Thoracic aorta (tissue), 2 donors: ENCODE results near the gene BPI. TPM values are rescaled to one million over a fixed set of nuclear protein-coding genes. Genes with fewer than 3 reads are reported as not detected.

Source experiments
- ATAC-seq: fragments of 150-250 bp; one replicate; pipeline ENCODE4 v1.8.0; 2017; ENCODE audit warnings: low read depth; ENCODE audit not compliant: insufficient number of reproducible peaks, low FRiP score
- DNase-seq: peaks from one replicate; pipeline ENCODE4 v3.0.0-alpha.2; 2020; ENCODE audit warnings: low spot score
- H3K27ac ChIP-seq, 2 donors: fragments of 200-600 bp; sonication (generic); 1 replicate in 1 of 2; 2 replicates in 1 of 2; pipeline ENCODE4 v1.5.1; 2016; ENCODE audit warnings: mild to moderate bottlenecking in 2 of 2, moderate library complexity in 2 of 2
- H3K27me3 ChIP-seq: fragments of 200-600 bp; sonication (generic); replicated peaks from 2 replicates; pipeline ENCODE4 v1.6.0; 2016; ENCODE audit warnings: mild to moderate bottlenecking; ENCODE audit not compliant: insufficient read depth
- H3K36me3 ChIP-seq: fragments of 200-600 bp; sonication (generic); one replicate; pipeline ENCODE4 v1.5.1; 2016
- H3K4me1 ChIP-seq, 2 donors: fragments of 200-600 bp; sonication (generic); 1 replicate in 1 of 2; 2 replicates in 1 of 2; pipeline versions ENCODE4 v1.5.1 to v1.6.0; 2016; ENCODE audit warnings: low read depth in 2 of 2, mild to moderate bottlenecking in 1 of 2; ENCODE audit not compliant: control insufficient read depth in 1 of 2
- H3K4me3 ChIP-seq: fragments of 200-600 bp; sonication (generic); 2 replicates; pipeline ENCODE4 v1.5.1; 2016; ENCODE audit warnings: mild to moderate bottlenecking
- H3K9me3 ChIP-seq: fragments of 200-600 bp; sonication (generic); 2 replicates; pipeline ENCODE4 v1.5.1; 2016
- CTCF ChIP-seq: fragments of 200-600 bp; sonication (generic); IDR thresholded peaks from one replicate; pipeline ENCODE4 v1.5.1; 2019; ENCODE audit warnings: antibody characterized with exemption
- total RNA-seq, 2 donors: library from RNA; depleted of rRNA; stranded (reverse); fragments of >200 nt; gene quantifications; one replicate each; pipeline versions ENCODE4 v1.1.0 to v1.2.3, GENCODE V29; 2016

Gene BPI
- total RNA-seq, 2 donors from 2014 or later = 0.35 to 4.1 TPM

GRCh38 chr20:38293491-38294065 lies 10.4 kb upstream of the BPI start:
- ATAC-seq = no peak
- no peak overlapping the region for H3K4me3 ChIP-seq

GRCh38 chr20:38294076-38294591 lies 9.8 kb upstream of the BPI start:
- no peak for TF ChIP-seq CTCF
- H3K9me3 ChIP-seq = no peaks in the 10 kb centered on the region
- H3K27ac ChIP-seq = no peak overlapping the region
- H3K27me3 ChIP-seq = no peaks in the 10 kb centered on the region
- ATAC-seq = no peak
- no peaks in the 10 kb centered on the region for H3K36me3 ChIP-seq
- H3K4me3 ChIP-seq = no peak overlapping the region
- H3K4me1 ChIP-seq = peaks cover 7 to 20% of the 10 kb centered on the region in 2 donors
- no peak for DNase-seq

More at GRCh38 chr20:38293491-38294065, 10.4 kb upstream of the BPI start:
- Histone ChIP-seq H3K27ac (no peak overlapping the region), H3K36me3 (no peaks in the 10 kb centered on the region), H3K27me3 (no peaks in the 10 kb centered on the region), H3K9me3 (no peaks in the 10 kb centered on the region), H3K4me1 (peaks cover 3 to 14% of the 10 kb centered on the region in 2 donors)
- no peak for DNase-seq
- TF ChIP-seq CTCF = no peak

GRCh38 chr20:38295811-38296210 lies 8.1 kb upstream of the BPI start:
- Histone ChIP-seq H3K27ac (no peak overlapping the region), H3K9me3 (no peaks in the 10 kb centered on the region), H3K4me3 (no peak overlapping the region), H3K36me3 (no peaks in the 10 kb centered on the region), H3K4me1 (peaks cover 12 to 26% of the 10 kb centered on the region in 2 donors), H3K27me3 (no peaks in the 10 kb centered on the region)
- no peak for ATAC-seq
- TF ChIP-seq CTCF = no peak
- DNase-seq = no peak

GRCh38 chr20:38296433-38296832 lies 7.5 kb upstream of the BPI start:
- no peak overlapping the region for H3K4me3 ChIP-seq
- DNase-seq (no peak), ATAC-seq (no peak)
- no peaks in the 10 kb centered on the region for H3K9me3 ChIP-seq
- no peaks in the 10 kb centered on the region for H3K27me3 ChIP-seq
- peaks cover 12 to 19% of the 10 kb centered on the region in 2 donors for H3K4me1 ChIP-seq
- no peak overlapping the region for H3K27ac ChIP-seq
- no peak for TF ChIP-seq CTCF
- H3K36me3 ChIP-seq = no peaks in the 10 kb centered on the region

GRCh38 chr20:38297916-38298674 lies 5.9 kb upstream of the BPI start:
- H3K36me3 ChIP-seq = no peaks in the 10 kb centered on the region
- TF ChIP-seq CTCF = no peak
- H3K27ac ChIP-seq = peak overlapping the region; percentile 81 to 91
- peaks cover 12 to 17% of the 10 kb centered on the region in 2 donors for H3K4me1 ChIP-seq
- H3K27me3 ChIP-seq = no peaks in the 10 kb centered on the region
- ATAC-seq (no peak), DNase-seq (no peak)
- no peak overlapping the region for H3K4me3 ChIP-seq
- no peaks in the 10 kb centered on the region for H3K9me3 ChIP-seq
